PC-9 (cell line): ENCODE measurements around the gene NPFFR1. TPM values are rescaled to one million over a fixed set of nuclear protein-coding genes. Genes with fewer than 3 reads are reported as not detected.

Experiments
- BruUV-seq: library from RNA; stranded (reverse); fragments of 400-500 nt; replicated peaks from 2 replicates; lab custom pipeline; 2021; lab: Mats Ljungman, UMichigan
- CTCF ChIA-PET: fragments of 300-600 bp; sonication (Branson Sonifier 250); formaldehyde crosslinking; loops from one replicate; lab custom pipeline; 2022; ENCODE audit warnings: antibody characterized with exemption; lab: Charles Lee
- POLR2A ChIA-PET: fragments of 300-600 bp; sonication (Branson Sonifier 250); formaldehyde crosslinking; loops from one replicate; lab custom pipeline; 2022; ENCODE audit warnings: antibody characterized with exemption; ENCODE audit not compliant: unreplicated experiment; lab: Charles Lee
- DNase-seq, 2 experiments: peaks; one replicate each; pipeline versions ENCODE4 v3.0.0 to v3.0.0-alpha.2; 2015 to 2022; ENCODE audit warnings: mixed read lengths in 1 of 2
- H2AFZ ChIP-seq: fragments of 200-600 bp; sonication (generic); 2 replicates; pipeline ENCODE4 v1.8.1; 2017; ENCODE audit warnings: antibody characterized with exemption
- H3F3A ChIP-seq: fragments of 200-600 bp; sonication (generic); 2 replicates; pipeline ENCODE4 v1.8.1; 2017; ENCODE audit warnings: antibody characterized with exemption, mild to moderate bottlenecking, low read depth; ENCODE audit not compliant: insufficient read depth
- H3K27ac ChIP-seq: fragments of 200-600 bp; sonication (generic); 2 replicates; pipeline ENCODE4 v1.6.1; 2016; ENCODE audit warnings: mixed run types
- H3K27me3 ChIP-seq: fragments of 200-600 bp; sonication (generic); 2 replicates; pipeline ENCODE4 v1.6.1; 2016; ENCODE audit warnings: low read depth, mixed run types; ENCODE audit not compliant: insufficient read depth
- H3K36me3 ChIP-seq: fragments of 200-600 bp; sonication (generic); 2 replicates; pipeline ENCODE4 v1.6.1; 2016; ENCODE audit warnings: low read depth, mixed run types
- H3K4me1 ChIP-seq: fragments of 200-600 bp; sonication (generic); replicated peaks from 2 replicates; pipeline ENCODE4 v1.6.1; 2016; ENCODE audit warnings: mixed run types; ENCODE audit not compliant: insufficient read depth
- H3K4me2 ChIP-seq: fragments of 200-600 bp; sonication (generic); 2 replicates; pipeline ENCODE4 v1.6.1; 2017; ENCODE audit warnings: mixed run types
- H3K4me3 ChIP-seq: fragments of 200-600 bp; sonication (generic); 2 replicates; pipeline ENCODE4 v1.6.1; 2016; ENCODE audit warnings: mixed run types
- H3K79me2 ChIP-seq: fragments of 200-600 bp; sonication (generic); 2 replicates; pipeline ENCODE4 v1.6.1; 2017; ENCODE audit warnings: low read depth, mixed run types
- H3K9me2 ChIP-seq: fragments of 200-600 bp; sonication (generic); 2 replicates; pipeline ENCODE4 v1.8.1; 2017; ENCODE audit warnings: mild to moderate bottlenecking; ENCODE audit not compliant: insufficient read depth
- H3K9me3 ChIP-seq: fragments of 200-600 bp; sonication (generic); 2 replicates; pipeline ENCODE4 v1.8.1; 2016; ENCODE audit warnings: low read depth; ENCODE audit not compliant: insufficient read depth
- H4K20me1 ChIP-seq: fragments of 200-600 bp; sonication (generic); 2 replicates; pipeline ENCODE4 v1.8.1; 2017; ENCODE audit not compliant: insufficient read depth
- CTCF ChIP-seq: fragments of 200-600 bp; sonication (generic); conservative IDR thresholded peaks from 2 replicates; pipeline ENCODE4 v1.6.1; 2017; ENCODE audit warnings: mixed run types, antibody characterized with exemption, mild to moderate bottlenecking, moderate library complexity
- EZH2 ChIP-seq: fragments of 200-600 bp; sonication (generic); IDR thresholded peaks from 2 replicates; pipeline ENCODE4 v1.8.0; 2017; ENCODE audit warnings: antibody characterized with exemption, low read depth
- intact Hi-C: fragments of 100-400 bp; cut with micrococcal nuclease; formaldehyde crosslinking; loops from one replicate; pipeline ENCODE4 v1.10.0; 2022; ENCODE audit not compliant: unreplicated experiment
- total RNA-seq: library from RNA; stranded (reverse); gene quantifications from 2 replicates; pipeline ENCODE4 v1.2.3, GENCODE V29; 2021

Gene NPFFR1
- total RNA-seq, 1 experiment from 2014 or later: 0.09 TPM

- CTCF ChIA-PET: interaction anchor here (0.5 to 0.7 kb wide), 2 partner anchors 37 to 140 kb away, joined by 3 to 8 read pairs; no protein-coding TSS in a partner anchor
- Histone ChIP-seq H3K4me3 (no peak overlapping the region), H3K36me3 (no peaks in the 10 kb centered on the region), H3K9me2 (no peaks in the 10 kb centered on the region), H2AFZ (no peak overlapping the region), H3K27ac (no peak overlapping the region), H3K4me1 (no peaks in the 10 kb centered on the region), H3K79me2 (no peaks in the 10 kb centered on the region), H3K27me3 (no peaks in the 10 kb centered on the region), H3K9me3 (no peaks in the 10 kb centered on the region), H4K20me1 (no peaks in the 10 kb centered on the region), H3K4me2 (no peak overlapping the region), H3F3A (no peaks in the 10 kb centered on the region)
- POLR2A ChIA-PET: no interaction called here
- intact Hi-C loops: no loop called here
- no TSS peak for BruUV-seq
- no peak for DNase-seq
- TF ChIP-seq EZH2 (no peak), CTCF (no peak)
These were observed 29.2 kb upstream of the NPFFR1 start for GRCh38 chr10:70312972-70313371.

GRCh38 chr10:70312249-70312648 is 28.4 kb upstream of the NPFFR1 start:
- ChIA-PET POLR2A (no interaction called here), CTCF (no interaction called here)
- H3F3A ChIP-seq: no peaks in the 10 kb centered on the region
- BruUV-seq: no TSS peak
- no peak overlapping the region for H2AFZ ChIP-seq
- no peaks in the 10 kb centered on the region for H4K20me1 ChIP-seq
- H3K4me3 ChIP-seq: no peak overlapping the region
- H3K27ac ChIP-seq: no peak overlapping the region
- no peaks in the 10 kb centered on the region for H3K79me2 ChIP-seq
- H3K9me2 ChIP-seq: no peaks in the 10 kb centered on the region
- TF ChIP-seq EZH2: no peak
- no peak for TF ChIP-seq CTCF
- H3K4me2 ChIP-seq: no peak overlapping the region
- no peaks in the 10 kb centered on the region for H3K9me3 ChIP-seq
- no peak for DNase-seq
- H3K4me1 ChIP-seq: no peaks in the 10 kb centered on the region
- H3K36me3 ChIP-seq: no peaks in the 10 kb centered on the region
- intact Hi-C loops: no loop called here
- no peaks in the 10 kb centered on the region for H3K27me3 ChIP-seq

GRCh38 chr10:70311698-70312097 is 27.9 kb upstream of the NPFFR1 start:
- no peak for TF ChIP-seq EZH2
- no peak for TF ChIP-seq CTCF
- ChIA-PET CTCF (no interaction called here), POLR2A (no interaction called here)
- no peaks in the 10 kb centered on the region for H3F3A ChIP-seq
- no peak overlapping the region for H3K27ac ChIP-seq
- intact Hi-C loops: no loop called here
- H4K20me1 ChIP-seq: no peaks in the 10 kb centered on the region
- DNase-seq: no peak
- H3K9me2 ChIP-seq: no peaks in the 10 kb centered on the region
- no TSS peak for BruUV-seq
- no peak overlapping the region for H2AFZ ChIP-seq
- no peak overlapping the region for H3K4me3 ChIP-seq
- no peak overlapping the region for H3K4me2 ChIP-seq
- H3K36me3 ChIP-seq: no peaks in the 10 kb centered on the region
- no peaks in the 10 kb centered on the region for H3K9me3 ChIP-seq
- H3K27me3 ChIP-seq: no peaks in the 10 kb centered on the region
- H3K4me1 ChIP-seq: no peaks in the 10 kb centered on the region
- H3K79me2 ChIP-seq: no peaks in the 10 kb centered on the region
